ENCODE results near the gene RFX1. TPM values are rescaled to one million over a fixed set of nuclear protein-coding genes. Genes with fewer than 3 reads are reported as not detected.
"Not testable (repeated sequence)": the region's sequence is repeated elsewhere in the genome, so short reads cannot be mapped to it uniquely, and the experiment has no call there.

RFX1 gene
- total RNA-seq, 2 donors from 2014 or later = 11.4 to 11.9 TPM

- not testable (repeated sequence) for H3K9me3 Mint-ChIP-seq; DNase-seq; H3K4me1 Mint-ChIP-seq (ENCODE audit: low read depth); ATAC-seq (replicated peaks in 1 of 2); H3K27ac Mint-ChIP-seq; H3K27me3 Mint-ChIP-seq (ENCODE audit: low read depth); H3K4me3 Mint-ChIP-seq
- H3K36me3 Mint-ChIP-seq (ENCODE audit: insufficient read depth in 2 of 2) = peaks cover 12 to 31% of the 10 kb centered on the region in 2 donors
Measured at GRCh38 chr19:13922118-13922517, 84.0 kb downstream of the RFX1 start.

DNA sequence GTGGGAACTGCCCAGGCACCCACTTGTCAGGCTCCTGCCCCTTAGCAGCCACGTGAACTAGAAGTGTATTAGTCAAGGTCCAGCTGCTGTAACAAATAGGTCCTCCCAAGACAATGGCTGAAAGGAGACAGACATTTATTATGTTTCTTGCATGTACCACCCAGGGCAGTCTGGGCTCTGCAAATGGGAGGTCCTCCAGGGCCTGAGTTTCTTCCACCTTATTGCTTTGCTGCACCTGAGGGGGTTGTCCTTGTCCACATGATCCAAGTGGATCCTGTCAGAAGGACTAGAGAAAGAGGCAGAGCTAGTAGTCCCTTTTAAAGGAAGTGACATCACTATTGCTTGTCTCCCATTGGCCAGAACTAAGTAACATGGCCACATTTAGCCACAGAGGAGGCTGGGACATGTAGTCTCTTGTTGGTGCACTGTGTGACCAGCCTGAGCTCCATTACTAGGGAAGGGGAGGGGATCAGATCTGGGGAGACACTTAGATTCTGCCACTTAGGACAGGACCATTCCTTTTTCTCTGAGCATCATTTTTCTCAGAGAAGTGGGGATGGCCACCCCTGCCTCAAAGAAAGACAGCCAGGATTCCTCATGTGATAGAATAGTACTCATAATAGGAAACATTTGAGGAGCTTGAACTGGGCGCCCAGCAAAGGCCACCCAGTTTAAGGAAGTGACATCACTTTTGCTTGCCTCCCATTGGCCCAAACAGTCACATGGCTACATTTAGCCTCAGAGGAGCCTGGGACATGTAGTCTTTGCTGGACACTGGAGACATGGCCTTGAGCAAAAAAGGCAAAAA is 85.0 kb downstream of the RFX1 start:
- ATAC-seq (replicated peaks in 1 of 2) (peak; percentile 90 to 91), DNase-seq (peak; percentile 38 to 49)
- Mint-ChIP-seq H3K9me3 (peaks cover 0 to 3% of the 10 kb centered on the region in 2 donors), H3K4me3 (no peak overlapping the region), H3K27ac (no peak overlapping the region), H3K36me3 (ENCODE audit: insufficient read depth in 2 of 2) (peaks cover 12 to 31% of the 10 kb centered on the region in 2 donors), H3K27me3 (ENCODE audit: low read depth) (no peaks in the 10 kb centered on the region), H3K4me1 (ENCODE audit: low read depth) (peaks cover 4% of the 10 kb centered on the region)

GRCh38 chr19:13920524-13920923 is 85.6 kb downstream of the RFX1 start:
- Mint-ChIP-seq H3K4me1 (ENCODE audit: low read depth) (peaks cover 4% of the 10 kb centered on the region), H3K9me3 (peaks cover 0 to 3% of the 10 kb centered on the region in 2 donors), H3K27ac (no peak overlapping the region), H3K4me3 (no peak overlapping the region), H3K27me3 (ENCODE audit: low read depth) (no peaks in the 10 kb centered on the region), H3K36me3 (ENCODE audit: insufficient read depth in 2 of 2) (peaks cover 10 to 31% of the 10 kb centered on the region in 2 donors)
- DNase-seq (no peak), ATAC-seq (replicated peaks in 1 of 2) (no peak)

GRCh38 chr19:13918726-13919411 is 87.3 kb downstream of the RFX1 start:
- no peak overlapping the region for H3K4me3 Mint-ChIP-seq
- H3K27ac Mint-ChIP-seq = no peak overlapping the region
- H3K9me3 Mint-ChIP-seq = peaks cover 0 to 3% of the 10 kb centered on the region in 2 donors
- ATAC-seq (replicated peaks in 1 of 2) = no peak
- H3K4me1 Mint-ChIP-seq (ENCODE audit: low read depth) = peaks cover 4% of the 10 kb centered on the region
- no peak for DNase-seq
- peaks cover 10 to 29% of the 10 kb centered on the region in 2 donors for H3K36me3 Mint-ChIP-seq (ENCODE audit: insufficient read depth in 2 of 2)
- no peaks in the 10 kb centered on the region for H3K27me3 Mint-ChIP-seq (ENCODE audit: low read depth)

DNA sequence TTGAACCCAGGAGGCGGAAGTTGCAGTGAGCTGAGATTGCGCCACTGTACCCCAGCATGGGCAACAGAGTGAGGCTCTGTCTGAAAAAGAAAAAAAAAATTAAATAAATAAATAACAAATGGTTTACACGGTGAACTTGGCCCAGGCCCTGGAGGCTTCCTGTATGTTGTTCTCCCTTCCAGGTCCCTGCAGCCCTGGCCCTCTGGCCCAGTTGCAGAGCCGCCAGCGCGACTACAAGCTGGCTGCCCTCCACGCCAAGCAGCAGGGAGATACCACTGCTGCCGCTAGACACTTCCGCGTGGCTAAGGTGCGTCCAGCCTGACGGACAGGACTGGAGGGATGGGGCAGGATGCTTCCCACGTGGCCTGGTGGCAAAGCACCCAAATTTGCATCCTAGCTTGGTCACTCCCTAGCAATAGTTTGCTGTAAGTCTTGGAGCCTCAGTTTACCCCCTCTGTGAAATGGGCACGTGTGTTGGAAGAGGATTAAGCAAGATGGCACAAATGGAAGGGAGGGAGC is 88.2 kb downstream of the RFX1 start:
- Mint-ChIP-seq H3K27ac (no peak overlapping the region), H3K4me3 (no peak overlapping the region), H3K36me3 (ENCODE audit: insufficient read depth in 2 of 2) (peaks cover 9 to 25% of the 10 kb centered on the region in 2 donors), H3K4me1 (ENCODE audit: low read depth) (peaks cover 4% of the 10 kb centered on the region), H3K27me3 (ENCODE audit: low read depth) (no peaks in the 10 kb centered on the region), H3K9me3 (peaks cover 0 to 3% of the 10 kb centered on the region in 2 donors)
- DNase-seq = no peak
- no peak for ATAC-seq (replicated peaks in 1 of 2)

DNA sequence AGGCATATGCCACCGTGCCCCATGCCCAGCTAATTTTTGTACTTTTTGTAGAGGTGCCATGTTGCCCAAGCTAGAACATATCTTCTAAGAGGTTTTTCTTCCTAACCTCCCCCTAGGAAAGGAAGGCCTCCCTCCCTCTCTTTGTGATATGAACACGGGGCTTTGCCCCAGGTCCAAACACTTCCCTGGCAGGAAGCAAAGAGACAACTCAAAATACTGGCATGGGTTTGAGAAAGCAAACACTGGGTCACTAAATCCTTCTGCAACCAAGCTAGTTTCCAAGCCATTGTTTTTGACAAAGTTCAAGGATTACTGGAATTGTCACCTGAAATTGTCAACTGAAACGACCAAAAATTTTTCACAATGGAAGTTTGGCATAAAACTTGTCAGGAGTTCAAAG is 91.3 kb downstream of the RFX1 start:
- Mint-ChIP-seq H3K27ac (no peak overlapping the region), H3K9me3 (no peaks in the 10 kb centered on the region), H3K4me3 (no peak overlapping the region), H3K27me3 (ENCODE audit: low read depth) (no peaks in the 10 kb centered on the region), H3K36me3 (ENCODE audit: insufficient read depth in 2 of 2) (peaks cover 2 to 6% of the 10 kb centered on the region in 2 donors), H3K4me1 (ENCODE audit: low read depth) (no peaks in the 10 kb centered on the region)
- DNase-seq = no peak
- no peak for ATAC-seq (replicated peaks in 1 of 2)

DNA sequence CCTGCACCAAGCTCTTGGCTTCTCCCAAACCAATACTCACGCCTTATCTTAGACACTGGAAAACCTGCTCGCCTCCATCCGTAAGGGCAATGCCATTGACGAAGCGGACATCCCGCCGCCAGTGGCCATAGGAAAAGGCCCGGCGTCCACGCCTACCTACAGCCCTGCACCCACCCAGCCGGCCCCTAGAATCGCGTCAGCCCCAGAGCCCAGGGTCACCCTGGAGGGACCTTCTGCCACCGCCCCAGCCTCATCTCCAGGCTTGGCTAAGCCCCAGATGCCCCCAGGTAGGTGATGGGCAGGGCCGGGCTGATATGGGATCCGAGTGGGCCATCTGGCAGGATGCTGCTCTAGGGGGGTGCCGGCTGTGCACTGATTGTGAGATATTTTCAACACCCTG is 92.8 kb downstream of the RFX1 start:
- DNase-seq (no peak), ATAC-seq (replicated peaks in 1 of 2) (no peak)
- H3K9me3 Mint-ChIP-seq = no peaks in the 10 kb centered on the region
- no peak overlapping the region for H3K27ac Mint-ChIP-seq
- peaks cover 2 to 6% of the 10 kb centered on the region in 2 donors for H3K36me3 Mint-ChIP-seq (ENCODE audit: insufficient read depth in 2 of 2)
- H3K4me3 Mint-ChIP-seq = no peak overlapping the region
- H3K27me3 Mint-ChIP-seq (ENCODE audit: low read depth) = no peaks in the 10 kb centered on the region
- H3K4me1 Mint-ChIP-seq (ENCODE audit: low read depth) = no peaks in the 10 kb centered on the region

Other genes starting within 250 kb of the RFX1 start
- 10 to 100 TPM; 37.6 to 42.2 TPM for gene MRI1, start 241.8 kb downstream of the RFX1 start, total RNA-seq
- gene C19orf53, start 231.9 kb downstream of the RFX1 start, total RNA-seq = 10 to 100 TPM; 76.5 to 88.1 TPM
- 10 to 100 TPM; 11.1 to 12.0 TPM for gene ZSWIM4, start 210.9 kb downstream of the RFX1 start, total RNA-seq
- gene NANOS3, start 129.2 kb downstream of the RFX1 start, total RNA-seq = 1 to 10 TPM; 3.1 to 3.8 TPM
- 10 to 100 TPM; 13.2 to 15.7 TPM for gene BRME1, start 100.2 kb downstream of the RFX1 start, total RNA-seq
- 10 to 100 TPM; 39.4 to 44.7 TPM for gene CC2D1A, start 100.1 kb downstream of the RFX1 start, total RNA-seq
- under 1 TPM in 1 of 2 donors, not detected in 1; 0.81 TPM for gene PODNL1, start 67.9 kb downstream of the RFX1 start, total RNA-seq
- 10 to 100 TPM; 62.9 to 79.8 TPM for gene DCAF15, start 53.8 kb downstream of the RFX1 start, total RNA-seq
- gene RLN3, start 21.8 kb upstream of the RFX1 start, total RNA-seq = not detected
- 10 to 100 TPM; 67.0 to 75.2 TPM for gene IL27RA, start 25.4 kb upstream of the RFX1 start, total RNA-seq
- gene PALM3, start 55.8 kb upstream of the RFX1 start, total RNA-seq = under 1 TPM in 1 of 2 donors, not detected in 1; 0.10 TPM
- 1 to 10 TPM; 4.6 to 5.8 TPM for gene MISP3, start 66.5 kb upstream of the RFX1 start, total RNA-seq
- not detected for gene C19orf67, start 79.5 kb upstream of the RFX1 start, total RNA-seq
- 10 to 100 TPM; 41.6 to 77.1 TPM for gene SAMD1, start 84.4 kb upstream of the RFX1 start, total RNA-seq
- gene PRKACA, start 111.4 kb upstream of the RFX1 start, total RNA-seq = 10 to 100 TPM; 67.7 to 75.0 TPM
- gene ASF1B, start 130.3 kb upstream of the RFX1 start, total RNA-seq = 10 to 100 TPM; 71.3 to 84.4 TPM
- gene ADGRL1, start 199.8 kb upstream of the RFX1 start, total RNA-seq = 10 to 100 TPM; 15.0 to 21.2 TPM

Measured in activated T-cell treated with anti-CD3 and anti-CD28 coated beads, Interleukin-2, amount 50 U/mL, for 72 hours (primary cell).